Aorta (tissue), 5 donors: ENCODE measurements around the gene MYO18A. TPM values are rescaled to one million over a fixed set of nuclear protein-coding genes. Genes with fewer than 3 reads are reported as not detected.

ENCODE experiments used
- ATAC-seq: fragments of 200-7000 bp; cut with Tn5 transposase; one replicate; pipeline ENCODE4 v1.9.1; 2022; ENCODE audit warnings: moderate library complexity; ENCODE audit not compliant: low FRiP score
- DNase-seq, 2 donors: peaks; one replicate each; pipeline ENCODE4 v3.0.0-alpha.2; 2020
- H3K27ac ChIP-seq, 2 donors: one replicate each; pipeline ENCODE4 v1.5.1; 2013; ENCODE audit warnings: low read length in 2 of 2, mild to moderate bottlenecking in 2 of 2, moderate library complexity in 2 of 2, control low read depth in 1 of 2, inconsistent platforms in 1 of 2, low read depth in 1 of 2
- H3K27me3 ChIP-seq, 2 donors: one replicate each; pipeline ENCODE4 v1.6.1; 2013; ENCODE audit warnings: control low read depth in 1 of 2, low read length in 1 of 2, mild to moderate bottlenecking in 1 of 2, moderate library complexity in 1 of 2; ENCODE audit not compliant: insufficient read depth in 2 of 2, control insufficient read depth in 1 of 2
- H3K36me3 ChIP-seq, 2 donors: one replicate each; pipeline ENCODE4 v1.6.1; 2013; ENCODE audit warnings: control low read depth in 1 of 2, low read length in 1 of 2, mild to moderate bottlenecking in 1 of 2; ENCODE audit not compliant: insufficient read depth in 2 of 2, control insufficient read depth in 1 of 2
- H3K4me1 ChIP-seq, 2 donors: one replicate each; pipeline ENCODE4 v1.6.1; 2013; ENCODE audit warnings: low read length in 2 of 2, control low read depth in 1 of 2, mild to moderate bottlenecking in 1 of 2, moderate library complexity in 1 of 2; ENCODE audit not compliant: insufficient read depth in 2 of 2, control insufficient read depth in 1 of 2
- H3K4me3 ChIP-seq, 2 donors: one replicate each; pipeline ENCODE4 v1.5.1; 2013; ENCODE audit warnings: low read length in 2 of 2, control low read depth in 1 of 2, mild to moderate bottlenecking in 1 of 2
- H3K9me3 ChIP-seq: one replicate; pipeline ENCODE4 v1.6.1; 2013; ENCODE audit warnings: mild to moderate bottlenecking, low read length; ENCODE audit not compliant: control insufficient read depth
- WGBS, 2 donors: extraction: QIAGEN DNeasy Blood & Tissue Kit; methylation state at CpG; one replicate each; pipeline ENCODE4 v1.1.7; 2013; 5-methylcytosine and 5-hydroxymethylcytosine counted together
- intact Hi-C, 2 donors: fragments of 100-400 bp; cut with DNase I; formaldehyde crosslinking; loops; one replicate each; pipeline versions ENCODE4 v1.14.2 to v1.15.0; 2022
- polyA plus RNA-seq, 2 donors: library from polyadenylated mRNA; stranded (reverse); fragments of 200-250 nt; gene quantifications; one replicate each; pipeline ENCODE4 v1.2.3, GENCODE V29; 2013
- total RNA-seq, 2 donors: library from RNA; stranded (reverse); fragmentation: NEBNext Ultra II Directional; extraction: Animal tissue kit (Norgen Biotek cat#: 25700); gene quantifications; one replicate each; pipeline ENCODE4 v1.2.1, GENCODE V29; 2021
- donor health status: healthy with polysubstance abuse.
- donor health status: Bipolar disorder and iron deficiency.
- donor health status: DM: no; HTN: no; CAD: no.
- donor health status: DM: no; HTN: no; CAD: no.
- donor health status: DM: yes; HTN: yes; CAD: no.

The MYO18A gene
- total and polyA plus RNA-seq, 4 donors: 17.4 to 116 (median 104) TPM

DNA sequence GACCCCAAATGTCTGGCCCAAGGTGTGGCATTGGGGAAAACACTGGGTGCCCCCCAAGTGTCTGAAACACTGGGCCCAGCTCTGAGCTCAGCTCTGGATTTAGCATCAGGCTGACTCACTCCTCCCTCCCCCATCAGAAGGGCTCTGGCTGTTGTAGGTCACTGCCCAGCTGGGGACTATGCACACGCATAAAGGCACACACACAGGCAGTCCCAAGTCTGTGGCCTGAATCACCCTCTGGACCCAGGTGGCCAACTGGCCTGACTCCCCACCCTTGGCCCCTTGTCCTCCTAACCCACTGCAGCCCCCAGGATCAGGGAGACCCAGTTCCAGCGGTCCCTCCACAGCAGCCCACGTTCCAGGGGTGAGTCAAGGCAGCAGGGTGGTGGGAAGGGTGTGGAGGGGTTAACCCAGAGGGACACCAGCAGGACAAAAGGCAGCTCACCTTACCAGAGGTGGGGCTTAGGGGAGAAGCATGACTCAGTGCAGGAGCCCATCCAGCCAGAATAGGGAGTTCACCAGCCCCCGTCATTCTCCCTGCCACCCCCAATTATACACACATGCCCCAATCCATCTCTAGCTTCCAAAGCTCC lies 47.0 kb downstream of the MYO18A start:
- Histone ChIP-seq H3K9me3 (no peaks in the 10 kb centered on the region), H3K36me3 (no peaks in the 10 kb centered on the region), H3K27ac (peak overlapping the region; percentile 88 to 95), H3K27me3 (no peaks in the 10 kb centered on the region), H3K4me3 (no peak overlapping the region), H3K4me1 (peaks cover 0 to 2% of the 10 kb centered on the region in 2 donors)
- WGBS, 2 donors: 25 to 32% methylated on average over 4 of the region's 4 CpGs
- ATAC-seq (peak; percentile 91), DNase-seq (peak; percentile 73 to 87)
- intact Hi-C loops: no loop called here

DNA sequence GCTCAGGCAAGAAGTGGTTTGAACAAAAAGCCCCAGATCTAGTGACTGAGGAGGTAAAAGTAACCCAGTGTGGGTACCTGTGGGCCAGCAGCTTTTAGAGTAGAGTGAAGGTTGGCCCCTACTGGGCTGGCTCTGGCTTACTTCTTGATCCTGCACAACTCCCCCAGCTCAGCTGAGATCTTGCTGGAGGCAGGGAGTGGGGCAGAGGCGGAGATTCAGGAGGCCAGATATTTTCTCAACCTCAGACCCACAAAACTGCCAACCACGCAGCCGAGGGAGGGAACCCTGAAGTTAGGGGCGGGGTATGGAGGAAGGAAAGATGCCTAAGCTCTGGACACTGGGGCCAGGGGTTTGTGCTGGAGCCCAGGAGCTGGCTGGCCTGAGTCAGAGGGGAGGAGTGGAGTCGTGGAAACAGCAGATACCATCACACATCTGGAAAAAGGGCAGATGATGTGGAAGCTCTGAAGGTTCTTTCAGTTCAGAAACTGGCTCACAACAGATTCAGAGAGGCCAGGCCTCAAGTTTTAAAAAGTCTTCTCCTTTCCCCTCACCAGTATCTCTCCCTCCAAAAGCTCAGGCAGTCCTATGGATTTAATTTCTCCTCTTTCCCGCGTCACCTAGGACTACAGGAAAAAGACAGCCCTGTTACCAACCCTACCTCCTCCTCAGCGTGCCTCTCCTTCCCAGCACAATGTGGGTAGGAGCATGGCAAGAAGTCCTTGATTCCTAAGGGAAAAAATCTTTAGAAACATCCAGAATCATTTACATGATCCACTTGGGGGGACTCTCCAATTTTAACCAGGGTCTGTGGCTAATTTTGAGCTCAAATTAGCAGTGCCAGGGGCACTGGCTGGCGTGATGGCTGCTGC lies 48.1 kb downstream of the MYO18A start:
- peaks cover 0 to 2% of the 10 kb centered on the region in 2 donors for H3K4me1 ChIP-seq
- intact Hi-C loops: no loop called here
- no peaks in the 10 kb centered on the region for H3K9me3 ChIP-seq
- whole genome bisulfite sequencing, 2 donors: 19 to 21% methylated on average over 9 of the region's 9 CpGs
- ATAC-seq (peak; percentile 76), DNase-seq (peak in 1 of 2 donors; percentile 80)
- H3K36me3 ChIP-seq: no peaks in the 10 kb centered on the region
- H3K27me3 ChIP-seq: no peaks in the 10 kb centered on the region
- H3K27ac ChIP-seq: peak overlapping the region; percentile 88 to 95
- H3K4me3 ChIP-seq: no peak overlapping the region

DNA sequence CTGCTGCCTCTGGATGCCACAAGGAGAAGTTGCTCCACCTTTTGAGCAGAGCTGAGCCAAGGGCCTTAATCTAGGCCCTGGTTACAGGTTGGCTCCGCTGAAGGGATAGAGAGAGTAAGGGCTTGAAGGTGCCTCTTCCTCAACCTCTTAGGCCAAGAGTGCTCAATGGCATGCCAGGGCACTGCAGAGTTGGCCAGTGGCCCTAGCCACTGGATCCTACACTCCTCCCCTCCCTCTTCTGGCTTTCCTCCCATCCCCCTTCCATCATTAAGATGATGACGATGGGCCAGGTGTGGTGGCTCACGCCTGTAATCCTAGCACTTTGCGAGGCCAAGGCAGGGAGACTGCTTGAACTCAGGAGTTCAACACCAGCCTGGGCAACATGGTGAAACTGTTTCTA lies 50.5 kb downstream of the MYO18A start:
- intact Hi-C loops: no loop called here
- Histone ChIP-seq H3K4me3 (no peak overlapping the region), H3K27ac (no peak overlapping the region), H3K4me1 (peaks cover 0 to 2% of the 10 kb centered on the region in 2 donors), H3K9me3 (no peaks in the 10 kb centered on the region), H3K27me3 (no peaks in the 10 kb centered on the region), H3K36me3 (no peaks in the 10 kb centered on the region)
- WGBS, 2 donors: 86 to 88% methylated on average over 4 of the region's 4 CpGs
- DNase-seq (no peak), ATAC-seq (no peak)

DNA sequence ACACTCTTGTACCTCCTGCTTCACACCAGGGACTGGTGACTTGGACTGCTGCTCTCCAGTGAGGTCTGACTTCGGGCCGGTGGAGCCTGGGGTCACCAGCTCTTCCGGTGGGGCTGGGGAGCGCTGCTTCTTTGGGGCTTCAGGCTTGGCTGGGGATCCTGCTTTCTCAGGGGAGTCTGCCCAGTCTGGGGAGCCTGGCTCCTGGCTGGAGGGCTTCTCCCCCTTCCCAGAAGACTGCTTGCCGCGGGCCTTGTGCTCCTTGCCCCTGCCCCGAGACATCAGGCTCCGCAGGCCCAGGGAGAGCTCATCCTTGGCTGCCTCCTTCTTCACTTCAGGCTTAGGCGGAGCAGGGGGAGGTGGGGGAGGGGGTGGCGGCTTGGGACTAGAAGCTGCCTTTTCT lies 52.4 kb downstream of the MYO18A start:
- no peaks in the 10 kb centered on the region for H3K9me3 ChIP-seq
- H3K27ac ChIP-seq: no peak overlapping the region
- H3K27me3 ChIP-seq: no peaks in the 10 kb centered on the region
- intact Hi-C loops: no loop called here
- DNase-seq (peak in 1 of 2 donors; percentile 38), ATAC-seq (no peak)
- peaks cover 0 to 2% of the 10 kb centered on the region in 2 donors for H3K4me1 ChIP-seq
- no peak overlapping the region for H3K4me3 ChIP-seq
- WGBS, 2 donors: 85 to 88% methylated on average over 7 to 10 of the region's 10 CpGs
- no peaks in the 10 kb centered on the region for H3K36me3 ChIP-seq

DNA sequence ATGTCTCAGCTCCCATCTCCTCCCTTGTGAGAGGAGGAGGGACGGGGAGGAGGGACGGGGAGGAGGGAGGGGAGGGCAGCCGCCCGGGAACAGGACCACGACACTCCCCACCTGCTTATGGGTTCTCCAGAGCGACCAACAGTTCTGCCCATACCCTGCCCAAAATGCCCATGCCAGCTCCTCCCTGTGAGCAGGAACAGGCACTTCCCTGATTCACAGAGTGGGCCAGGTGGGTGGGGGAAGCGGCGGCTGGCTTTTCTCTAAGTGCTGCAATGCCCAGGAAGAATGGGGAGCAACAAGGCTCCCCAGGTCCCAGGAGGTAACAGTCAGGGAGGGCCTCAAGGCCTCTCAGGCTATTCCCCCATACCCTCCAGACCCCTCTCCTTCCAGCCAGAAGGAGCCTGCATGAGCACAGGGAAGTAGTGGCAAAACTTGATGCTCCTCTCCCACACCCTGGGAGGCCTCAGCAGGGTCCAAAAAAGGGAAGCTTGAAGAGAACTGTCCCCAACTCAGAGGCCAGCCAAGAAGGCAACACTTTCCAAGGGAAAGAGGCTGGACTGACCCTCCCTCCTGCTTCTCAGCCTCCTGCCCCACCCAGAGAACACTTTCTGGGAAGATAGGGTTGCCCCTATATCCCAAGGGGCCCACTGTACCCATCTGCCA lies 53.8 kb downstream of the MYO18A start:
- WGBS, 2 donors: 76 to 82% methylated on average over 7 to 8 of the region's 8 CpGs
- no peak overlapping the region for H3K27ac ChIP-seq
- DNase-seq: peak in 1 of 2 donors; percentile 51
- no peak overlapping the region for H3K4me3 ChIP-seq
- intact Hi-C loops: no loop called here
- no peak for ATAC-seq
- H3K9me3 ChIP-seq: no peaks in the 10 kb centered on the region
- no peaks in the 10 kb centered on the region for H3K4me1 ChIP-seq
- H3K27me3 ChIP-seq: no peaks in the 10 kb centered on the region
- peaks cover 0 to 2% of the 10 kb centered on the region in 2 donors for H3K36me3 ChIP-seq

DNA sequence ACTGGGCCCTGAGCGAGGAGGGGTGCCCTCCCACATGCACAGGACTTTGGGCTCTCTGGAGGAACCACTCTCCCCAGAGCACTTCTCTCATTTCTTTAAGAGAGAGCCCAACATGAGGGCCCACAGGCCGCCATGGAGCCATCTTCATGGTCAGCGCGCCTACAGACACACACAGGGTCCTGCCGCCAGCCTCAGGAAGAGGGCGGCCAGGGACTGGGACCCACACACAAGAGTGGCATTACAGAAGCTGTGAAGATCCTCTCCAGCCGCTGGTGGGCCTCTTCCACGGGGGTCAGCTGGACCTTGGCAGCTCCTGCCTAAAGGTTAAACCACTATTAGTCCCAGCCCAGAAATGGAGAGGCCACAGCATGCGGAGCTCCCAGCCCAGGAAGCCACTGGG lies 54.5 kb downstream of the MYO18A start:
- Histone ChIP-seq H3K4me3 (no peak overlapping the region), H3K36me3 (peaks cover 0 to 4% of the 10 kb centered on the region in 2 donors), H3K27me3 (no peaks in the 10 kb centered on the region), H3K27ac (no peak overlapping the region), H3K4me1 (no peaks in the 10 kb centered on the region), H3K9me3 (no peaks in the 10 kb centered on the region)
- intact Hi-C loops: no loop called here
- ATAC-seq (no peak), DNase-seq (peak in 1 of 2 donors; percentile 34)
- WGBS, 2 donors: 83 to 88% methylated on average over 9 of the region's 9 CpGs

DNA sequence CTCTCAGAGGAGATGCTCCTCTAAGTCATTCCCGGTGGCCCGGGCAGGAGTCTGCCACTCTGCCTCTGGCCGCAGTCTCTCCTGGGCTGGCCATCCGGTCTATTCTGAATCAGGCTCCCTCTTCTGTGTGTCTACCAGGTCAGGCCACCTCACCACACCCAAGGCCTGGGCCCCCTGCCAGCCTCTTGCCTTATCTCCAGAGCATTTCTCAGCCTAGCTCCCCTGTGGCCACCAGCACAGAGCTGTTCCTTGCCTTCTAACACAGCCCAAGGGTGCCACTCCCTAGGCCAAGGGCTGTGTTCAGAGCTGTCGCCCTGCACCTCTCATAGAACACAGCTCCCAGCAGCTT lies 55.3 kb downstream of the MYO18A start:
- Histone ChIP-seq H3K4me3 (no peak overlapping the region), H3K36me3 (peaks cover 0 to 6% of the 10 kb centered on the region in 2 donors), H3K27me3 (no peaks in the 10 kb centered on the region), H3K27ac (no peak overlapping the region), H3K9me3 (no peaks in the 10 kb centered on the region), H3K4me1 (no peaks in the 10 kb centered on the region)
- no peak for ATAC-seq
- WGBS, 2 donors: 71 to 82% methylated on average over 5 of the region's 5 CpGs
- DNase-seq: peak in 1 of 2 donors; percentile 52
- intact Hi-C loops: no loop called here

DNA sequence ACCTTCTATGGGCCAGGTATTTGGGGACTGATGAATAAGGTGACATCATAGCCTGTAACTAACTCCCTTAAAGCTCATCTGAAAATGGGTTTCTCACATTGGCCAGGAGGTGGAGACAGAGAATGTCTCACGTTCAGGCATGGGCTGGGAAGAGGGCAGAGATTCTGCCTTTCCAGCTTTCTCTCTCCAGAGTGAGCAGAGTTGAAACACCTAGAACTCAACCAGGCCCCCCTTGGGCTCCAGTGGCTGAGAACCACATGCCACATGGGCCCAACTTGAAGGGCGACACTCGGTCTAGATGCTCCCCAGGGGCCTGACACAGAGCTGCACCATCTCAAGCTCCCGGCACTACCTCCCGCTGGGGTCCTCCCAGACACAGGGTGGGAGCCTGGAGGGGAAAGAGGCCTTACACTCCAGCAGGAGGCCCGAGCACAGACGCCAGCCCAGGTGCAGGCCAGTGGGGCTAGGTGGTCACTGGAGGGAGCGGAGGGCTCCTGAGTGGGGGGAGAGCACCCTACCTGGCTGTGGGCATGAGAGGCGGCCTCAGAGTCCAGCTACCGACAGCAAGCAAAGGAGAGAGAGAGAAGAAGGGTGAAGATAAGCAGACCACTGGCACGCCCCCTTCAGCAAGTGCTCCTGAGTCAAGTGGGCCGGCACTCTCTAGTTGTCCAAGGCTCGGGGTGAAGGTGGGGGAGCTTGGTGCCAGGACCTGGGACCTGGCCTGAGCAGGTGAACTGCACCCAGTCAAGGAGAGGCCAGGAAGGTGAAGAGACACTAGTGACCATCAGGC lies 55.9 kb downstream of the MYO18A start:
- Histone ChIP-seq H3K36me3 (peaks cover 0 to 6% of the 10 kb centered on the region in 2 donors), H3K4me1 (no peaks in the 10 kb centered on the region), H3K27ac (no peak overlapping the region), H3K9me3 (no peaks in the 10 kb centered on the region), H3K4me3 (no peak overlapping the region), H3K27me3 (no peaks in the 10 kb centered on the region)
- peak; percentile 70 for ATAC-seq
- peak in 1 of 2 donors; percentile 41 for DNase-seq
- 59 to 62% methylated on average over 13 of the region's 13 CpGs for WGBS, 2 donors
- intact Hi-C loops: no loop called here
